Stimulated activated CD8-positive, alpha-beta memory T cell treated with anti-CD3 and anti-CD28 coated beads, Interleukin-7, amount 100 ng/mL, for 24 hours (primary cell): ENCODE measurements around the gene NRCAM.
"Not testable (repeated sequence)": the region's sequence is repeated elsewhere in the genome, so short reads cannot be mapped to it uniquely, and the experiment has no call there.

Source experiments
- DNase-seq: peaks from one replicate; pipeline ENCODE4 v3.0.0-alpha.2; 2020; ENCODE audit warnings: low read depth

NRCAM gene

GRCh38 chr7:108455998-108456677 lies at the start of gene NRCAM:
NRCAM (minus strand) TSS chr7:108456436; CDS start chr7:108240064, 216,372 bp downstream.
- DNase-seq = no peak

DNA sequence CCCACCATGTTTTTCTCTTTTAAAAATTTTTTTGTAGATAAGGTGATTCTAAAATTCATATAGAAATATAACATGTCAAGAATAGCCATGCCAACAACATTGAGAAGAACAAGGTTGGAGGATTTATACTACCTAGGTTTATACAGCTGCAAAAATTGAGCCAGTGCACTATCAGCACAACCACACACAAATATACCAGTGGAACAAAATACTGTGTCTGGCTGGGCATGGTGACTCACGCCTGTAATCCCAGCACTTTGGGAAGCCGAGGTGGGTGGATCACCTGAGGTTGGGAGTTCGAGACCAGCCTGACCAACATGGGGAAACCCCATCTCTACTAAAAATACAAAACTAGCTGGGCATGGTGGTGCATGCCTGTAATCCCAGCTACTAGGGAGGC lies 48.3 kb upstream of the NRCAM start:
- DNase-seq = not testable (repeated sequence)

- no peak for DNase-seq
Measured at GRCh38 chr7:108503112-108504026, 47.1 kb upstream of the NRCAM start.

GRCh38 chr7:108499566-108499965 lies 43.3 kb upstream of the NRCAM start:
- DNase-seq = no peak

- no peak for DNase-seq
Measured at GRCh38 chr7:108498481-108498880, 42.2 kb upstream of the NRCAM start.

DNA sequence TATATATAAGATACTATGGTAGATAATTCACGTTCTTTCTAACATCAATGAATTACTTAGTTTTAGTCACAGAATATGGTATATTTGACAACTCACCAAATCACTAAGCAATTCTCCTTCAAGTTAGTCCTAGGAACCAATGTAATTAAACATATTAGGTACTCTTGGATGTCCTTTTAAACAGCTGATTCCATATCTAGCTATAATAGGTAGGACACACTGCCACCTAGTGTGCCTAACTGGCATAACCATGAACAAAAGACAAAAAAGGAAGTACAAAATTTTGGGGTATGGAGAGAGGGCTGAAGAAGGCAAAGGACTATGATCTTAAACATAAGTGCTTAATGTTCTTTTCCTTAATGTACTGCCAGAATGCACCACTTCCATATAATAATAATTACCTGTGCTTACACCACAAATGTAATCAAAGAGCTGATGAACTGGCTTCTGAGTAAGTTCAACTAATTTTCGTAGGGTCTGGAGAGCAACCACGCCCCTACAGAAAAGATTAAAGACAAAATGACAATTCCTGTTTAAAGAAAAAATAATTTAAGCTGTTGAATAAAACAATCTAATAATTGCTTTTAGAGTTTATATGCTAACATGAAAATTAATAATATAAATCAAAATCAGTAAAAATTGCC lies 41.0 kb upstream of the NRCAM start:
- no peak for DNase-seq

GRCh38 chr7:108492742-108493141 lies 36.5 kb upstream of the NRCAM start:
- DNase-seq = no peak

- DNase-seq = no peak
Measured at GRCh38 chr7:108488768-108489538, 32.7 kb upstream of the NRCAM start.

DNA sequence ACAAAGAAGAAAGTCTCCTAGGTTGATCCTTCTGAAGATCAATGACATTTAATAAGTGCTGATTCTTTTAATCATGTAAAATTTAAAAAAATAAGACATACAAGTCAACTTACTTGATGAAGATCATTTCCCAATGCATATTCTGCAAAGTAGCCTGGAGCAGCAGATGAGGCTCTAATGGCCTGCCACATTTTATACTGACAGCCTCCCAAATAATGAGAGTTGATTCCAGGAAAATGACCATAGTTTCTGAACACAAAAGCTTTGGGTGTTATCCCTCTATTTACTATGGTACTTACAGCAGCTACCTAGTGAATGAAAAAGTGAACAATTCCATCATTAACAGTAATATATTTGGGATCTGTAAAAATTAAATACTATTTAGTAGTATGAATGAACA lies 31.4 kb upstream of the NRCAM start:
- DNase-seq = no peak

DNA sequence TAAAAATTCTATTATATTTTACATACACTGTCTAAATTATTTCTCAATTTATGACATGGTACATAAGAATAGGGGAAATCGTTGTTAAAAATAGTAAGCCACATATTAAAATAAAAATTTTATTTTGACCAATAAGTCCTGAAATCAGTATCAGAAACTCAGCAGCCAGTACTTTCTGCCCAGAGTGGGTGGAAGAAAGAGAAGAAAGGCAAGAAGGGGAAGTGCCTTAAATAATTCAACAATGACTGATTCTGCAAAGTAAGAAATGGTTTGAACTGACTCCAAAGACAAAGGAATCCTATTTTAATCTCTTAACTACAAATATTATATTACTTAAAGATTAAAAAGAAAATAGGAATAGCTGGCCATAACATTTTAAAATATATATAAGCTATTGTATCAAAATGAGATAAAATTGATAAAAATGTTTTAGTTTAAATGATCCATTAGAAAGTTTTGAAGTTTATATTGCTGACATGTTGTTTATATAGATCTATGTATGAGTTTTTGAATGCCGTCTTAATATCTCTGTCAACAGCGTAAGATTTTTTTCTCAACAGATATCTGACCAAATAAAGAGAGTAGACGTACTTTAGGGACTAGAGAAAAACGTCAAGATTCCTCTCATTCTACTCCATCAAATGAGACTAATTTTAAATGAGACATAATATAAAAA lies 30.2 kb upstream of the NRCAM start:
- DNase-seq = no peak

- DNase-seq = no peak
Measured at GRCh38 chr7:108484137-108484536, 27.9 kb upstream of the NRCAM start.

DNA sequence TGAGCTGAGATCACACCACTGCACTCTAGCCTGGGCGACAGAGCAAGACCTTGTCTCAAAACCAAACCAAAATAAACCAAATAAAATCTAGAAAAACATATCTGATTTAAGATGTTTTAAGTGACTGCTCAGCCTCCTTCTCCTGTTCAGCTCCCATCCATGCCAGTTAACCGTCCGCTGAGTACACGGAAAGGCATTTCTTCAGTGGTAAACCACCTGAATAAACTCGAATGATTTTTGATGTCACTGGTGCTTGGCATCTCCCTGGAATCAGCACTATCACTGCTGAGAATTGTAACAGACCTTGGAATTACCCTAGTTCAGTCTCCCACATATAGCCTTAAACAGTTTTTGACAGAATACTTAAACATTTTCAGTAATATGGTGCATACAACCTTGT lies 24.1 kb upstream of the NRCAM start:
- DNase-seq = no peak

- DNase-seq = no peak
Measured at GRCh38 chr7:108479751-108480150, 23.5 kb upstream of the NRCAM start.

- DNase-seq = no peak
Measured at GRCh38 chr7:108479118-108479517, 22.9 kb upstream of the NRCAM start.

DNA sequence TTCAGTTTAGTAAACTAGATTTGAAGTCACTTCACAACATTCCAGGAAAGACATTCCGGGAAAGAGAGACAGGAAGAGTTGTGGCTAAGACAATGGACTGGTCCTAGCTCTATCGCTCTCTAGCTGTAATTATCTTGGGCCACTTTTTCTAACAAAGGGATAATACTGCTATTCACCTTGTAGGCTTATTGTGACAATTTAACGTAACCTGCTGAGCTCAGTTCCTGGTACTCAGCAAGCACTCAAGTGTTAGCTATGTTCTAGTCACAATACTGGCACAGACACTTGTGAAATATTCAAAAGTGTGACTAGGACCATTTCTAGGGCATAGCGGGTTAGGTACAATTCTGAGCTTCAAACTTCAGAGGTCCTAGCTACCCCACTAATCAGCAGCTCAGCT lies 12.0 kb upstream of the NRCAM start:
- no peak for DNase-seq

DNA sequence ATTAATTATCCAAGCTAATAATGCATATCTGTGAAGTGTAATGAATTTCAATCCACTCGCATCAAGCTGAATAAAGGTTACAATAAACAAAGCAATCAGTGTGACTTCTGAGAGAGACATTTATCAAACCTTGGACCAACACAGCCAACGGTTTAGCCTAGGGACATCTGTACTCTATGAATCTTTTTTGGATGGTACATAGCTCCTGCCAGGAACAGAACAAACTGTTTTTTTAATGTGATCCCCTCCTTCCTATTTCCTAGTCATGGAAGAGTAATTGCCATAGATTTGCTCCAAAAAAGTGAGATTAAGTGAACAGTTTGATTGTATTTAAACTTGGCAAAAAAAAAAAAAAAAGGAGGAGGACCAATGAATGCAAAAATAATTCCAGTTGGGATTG lies 11.2 kb upstream of the NRCAM start:
- DNase-seq = no peak

- DNase-seq = not testable (repeated sequence)
Measured at GRCh38 chr7:108466322-108466721, 10.1 kb upstream of the NRCAM start.

GRCh38 chr7:108464743-108465142 lies 8.5 kb upstream of the NRCAM start:
- DNase-seq = no peak

- DNase-seq = no peak
Measured at GRCh38 chr7:108463613-108464012, 7.4 kb upstream of the NRCAM start.

DNA sequence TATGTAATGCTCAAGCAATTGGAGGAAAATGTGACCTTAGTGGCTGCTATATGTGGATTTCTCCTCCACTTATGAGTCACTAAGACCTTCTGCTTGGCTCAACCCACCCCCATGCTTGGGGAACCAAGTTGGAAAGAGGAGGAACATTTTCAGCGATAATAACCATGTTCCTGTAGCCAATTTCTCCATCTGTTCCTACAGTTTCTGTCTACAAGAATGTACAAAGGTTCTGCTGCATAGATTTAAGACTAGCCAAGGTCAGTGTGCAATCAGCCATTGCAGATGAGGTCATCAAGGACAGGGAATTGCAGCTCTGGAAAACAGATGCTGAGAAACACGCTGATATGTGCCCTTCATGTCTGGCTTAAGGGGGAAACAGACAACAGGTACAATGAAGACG lies 5.6 kb upstream of the NRCAM start:
- DNase-seq = no peak

DNA sequence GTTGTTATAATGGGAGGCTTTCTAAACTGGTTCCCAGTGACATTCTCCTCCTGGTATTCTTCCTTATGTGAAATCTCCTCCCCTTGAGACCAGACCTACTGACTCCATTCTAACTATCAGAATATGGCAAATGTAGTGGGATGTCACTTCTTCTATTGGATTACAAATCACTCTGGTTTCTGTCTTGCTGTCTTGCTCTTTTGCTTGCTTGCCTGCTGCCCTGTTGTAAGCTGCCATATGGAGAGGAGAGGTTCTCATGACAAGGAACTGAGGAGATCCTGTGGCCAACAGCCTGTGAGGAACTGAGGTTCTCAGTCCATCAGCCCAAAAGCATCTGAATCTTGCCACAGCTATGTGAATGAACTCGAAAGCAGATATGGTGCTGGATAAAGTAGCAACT lies 4.7 kb upstream of the NRCAM start:
- no peak for DNase-seq
